ENCODE data around the gene CDK10. TPM values are rescaled to one million over a fixed set of nuclear protein-coding genes. Genes with fewer than 3 reads are reported as not detected.

Gene CDK10
- polyA plus RNA-seq, 3 donors from 2014 or later, result 28.0 to 42.7 (median 35.2) TPM

DNA sequence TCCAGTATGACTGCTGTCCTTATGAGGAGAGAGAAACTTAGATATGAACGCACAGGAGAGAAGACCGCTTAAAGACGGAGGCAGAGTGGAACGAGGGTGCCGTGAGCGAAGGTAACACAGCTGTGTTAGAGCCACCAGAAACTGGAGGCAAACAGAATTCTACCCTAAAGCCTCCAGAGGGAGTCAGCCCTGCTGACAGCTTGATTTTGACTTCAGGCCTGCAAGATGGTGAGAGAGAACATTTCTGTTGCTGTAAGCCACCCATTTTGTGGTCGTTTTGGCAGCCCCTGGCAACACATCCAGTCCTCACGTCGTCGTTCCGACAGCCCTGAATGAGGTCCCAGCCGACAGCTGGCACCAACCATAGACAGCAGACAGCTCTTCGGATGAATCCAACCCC lies 17.8 kb downstream of the CDK10 start:
- no peak for DNase-seq
- no peaks in the 10 kb centered on the region for H3K9me3 Mint-ChIP-seq
- H3K4me3 Mint-ChIP-seq, result no peak overlapping the region
- H3K27ac Mint-ChIP-seq, result no peak overlapping the region
- no peaks in the 10 kb centered on the region for H3K36me3 Mint-ChIP-seq
- peaks cover 15 to 25% of the 10 kb centered on the region in 2 donors for H3K4me1 Mint-ChIP-seq
- H3K27me3 Mint-ChIP-seq (ENCODE audit: low read depth in 3 of 3), result peaks cover 3 to 19% (median 6%) of the 10 kb centered on the region in 3 donors

DNA sequence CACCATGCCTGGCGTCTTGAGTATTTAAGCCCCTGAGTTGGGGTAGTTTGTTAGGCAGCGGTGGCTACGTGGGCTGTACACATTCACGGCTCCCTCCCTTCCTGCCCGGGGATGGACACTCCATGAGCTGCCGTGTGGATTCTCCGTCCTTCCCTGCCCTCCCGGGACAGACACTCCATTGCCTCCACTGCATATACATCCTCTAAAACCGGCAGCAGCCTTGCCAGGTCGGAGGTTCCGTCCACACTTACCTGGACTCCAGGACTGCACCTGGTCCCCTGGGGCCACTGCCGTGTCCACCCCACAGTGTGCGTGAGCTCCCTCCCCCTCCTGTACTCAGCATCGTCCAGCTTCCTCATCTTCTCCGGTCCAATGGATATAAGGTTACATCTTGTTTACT lies 18.5 kb downstream of the CDK10 start:
- no peaks in the 10 kb centered on the region for H3K9me3 Mint-ChIP-seq
- H3K27ac Mint-ChIP-seq, result no peak overlapping the region
- H3K4me1 Mint-ChIP-seq, result peaks cover 14 to 21% of the 10 kb centered on the region in 2 donors
- H3K27me3 Mint-ChIP-seq (ENCODE audit: low read depth in 3 of 3), result peaks cover 2 to 19% (median 6%) of the 10 kb centered on the region in 3 donors
- DNase-seq, result no peak
- no peak overlapping the region for H3K4me3 Mint-ChIP-seq
- H3K36me3 Mint-ChIP-seq, result no peaks in the 10 kb centered on the region

DNA sequence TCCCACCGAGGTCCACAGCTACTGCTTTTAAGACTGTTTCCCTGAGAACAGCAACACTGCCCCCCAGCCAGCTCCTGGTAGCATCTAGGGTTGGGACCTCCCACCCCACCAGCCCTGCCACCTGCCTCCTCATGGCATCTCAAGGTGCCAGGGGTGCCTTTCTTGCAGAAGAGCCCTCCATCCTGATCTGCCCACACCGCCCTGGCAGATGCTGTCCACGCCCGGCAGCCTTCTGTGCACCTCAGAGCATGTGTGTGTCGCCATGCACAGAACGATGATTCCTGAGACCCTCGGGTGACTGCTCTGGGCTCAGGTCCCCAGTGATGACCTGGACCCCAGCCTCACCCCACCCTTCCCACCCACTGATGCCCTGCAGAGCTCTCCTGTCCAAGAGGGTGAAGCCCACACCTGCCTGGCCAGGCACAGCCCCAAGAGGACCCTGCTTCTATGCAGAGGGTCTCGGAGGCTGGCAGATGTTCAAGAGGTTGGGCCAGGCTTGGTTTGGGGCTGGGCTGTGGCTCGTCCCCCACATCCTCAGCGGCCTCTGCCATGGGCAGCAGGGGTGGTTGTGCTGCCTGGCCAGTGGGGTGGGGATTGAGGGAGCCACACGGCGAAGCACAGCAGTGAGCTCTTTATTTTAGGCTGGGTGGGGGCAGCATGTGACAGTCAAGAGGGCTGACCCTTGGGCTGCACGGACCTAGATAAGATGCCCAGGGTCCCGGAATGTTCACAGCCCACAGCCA lies 20.2 kb downstream of the CDK10 start:
- DNase-seq, result no peak
- Mint-ChIP-seq H3K27ac (no peak overlapping the region), H3K9me3 (no peaks in the 10 kb centered on the region), H3K4me3 (no peak overlapping the region), H3K36me3 (no peaks in the 10 kb centered on the region), H3K27me3 (ENCODE audit: low read depth in 3 of 3) (peaks cover 2 to 9% (median 3%) of the 10 kb centered on the region in 3 donors), H3K4me1 (peaks cover 14 to 17% of the 10 kb centered on the region in 2 donors)

DNA sequence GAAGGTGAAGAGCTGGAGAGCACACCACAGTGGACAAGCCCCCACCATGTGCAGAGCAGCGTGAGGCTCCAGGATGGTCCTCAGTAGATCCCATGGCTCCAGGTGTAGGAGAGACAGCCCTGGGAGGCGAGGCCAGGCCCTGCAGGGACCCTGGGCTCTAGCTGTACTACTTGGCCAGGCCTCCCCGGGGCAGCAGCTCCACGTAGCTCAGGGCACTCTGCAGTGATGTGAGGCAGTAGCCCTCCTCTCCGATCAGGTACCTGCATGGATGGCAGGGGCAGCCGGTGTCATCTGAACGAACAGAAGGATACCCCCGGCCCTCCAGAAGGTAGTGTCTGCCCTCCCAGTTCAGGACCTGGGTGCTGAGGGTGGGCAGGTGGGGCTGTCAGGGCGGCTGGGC lies 21.2 kb downstream of the CDK10 start:
- H3K27ac Mint-ChIP-seq, result no peak overlapping the region
- H3K4me1 Mint-ChIP-seq, result peaks cover 7 to 11% of the 10 kb centered on the region in 2 donors
- H3K27me3 Mint-ChIP-seq (ENCODE audit: low read depth in 3 of 3), result peaks cover 2 to 9% (median 3%) of the 10 kb centered on the region in 3 donors
- no peaks in the 10 kb centered on the region for H3K36me3 Mint-ChIP-seq
- no peak for DNase-seq
- H3K4me3 Mint-ChIP-seq, result no peak overlapping the region
- no peaks in the 10 kb centered on the region for H3K9me3 Mint-ChIP-seq

DNA sequence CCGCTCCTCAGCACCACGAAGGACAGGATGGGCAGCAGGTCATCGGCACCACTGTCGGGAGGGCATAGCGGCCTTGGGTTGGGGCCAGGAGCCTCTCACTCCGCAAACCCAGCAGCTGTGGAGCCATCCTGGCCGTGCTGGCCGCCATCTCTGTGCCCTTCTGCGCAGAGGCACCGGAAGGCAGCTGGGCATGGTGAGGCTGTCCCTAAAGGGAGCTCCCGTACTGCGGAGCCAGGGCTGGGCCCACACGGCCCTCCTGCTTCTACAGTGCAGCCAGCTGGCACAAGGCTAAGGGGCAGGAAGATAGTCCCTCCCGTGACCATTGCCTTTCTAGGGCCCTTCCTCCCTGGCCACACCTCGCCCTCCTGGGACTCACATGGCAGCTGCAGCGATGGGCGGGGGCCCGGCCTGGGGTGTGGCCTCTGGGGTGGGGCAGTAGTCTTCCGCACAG lies 22.0 kb downstream of the CDK10 start:
- Mint-ChIP-seq H3K9me3 (no peaks in the 10 kb centered on the region), H3K4me3 (no peak overlapping the region), H3K4me1 (peaks cover 6 to 8% of the 10 kb centered on the region in 2 donors), H3K27ac (no peak overlapping the region), H3K27me3 (ENCODE audit: low read depth in 3 of 3) (peaks cover 2 to 9% (median 3%) of the 10 kb centered on the region in 3 donors), H3K36me3 (no peaks in the 10 kb centered on the region)
- DNase-seq, result no peak

DNA sequence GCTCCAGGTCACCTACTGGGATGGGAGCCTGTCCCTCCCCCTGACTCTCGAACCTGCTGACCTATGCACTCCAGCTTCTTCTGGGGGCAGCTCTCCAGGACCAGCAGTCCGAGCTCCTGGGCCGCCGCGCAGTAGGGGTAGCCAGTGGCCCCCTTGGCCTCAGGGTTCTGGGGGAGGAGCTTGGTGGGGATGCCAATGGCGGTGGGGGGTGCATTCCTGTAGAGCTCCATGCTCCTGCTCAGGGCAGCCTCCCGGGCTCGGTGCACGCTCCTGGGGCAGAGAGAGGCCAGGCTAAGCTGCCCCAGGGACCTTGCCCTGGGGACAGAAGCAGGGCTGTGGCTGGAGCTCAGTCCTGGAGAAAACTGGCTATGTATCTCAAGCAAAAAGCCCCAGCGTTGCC lies 22.7 kb downstream of the CDK10 start:
- Mint-ChIP-seq H3K27me3 (ENCODE audit: low read depth in 3 of 3) (peaks cover 2 to 9% (median 3%) of the 10 kb centered on the region in 3 donors), H3K27ac (no peak overlapping the region), H3K4me3 (no peak overlapping the region), H3K4me1 (peaks cover 6 to 8% of the 10 kb centered on the region in 2 donors), H3K36me3 (no peaks in the 10 kb centered on the region), H3K9me3 (no peaks in the 10 kb centered on the region)
- DNase-seq, result no peak

DNA sequence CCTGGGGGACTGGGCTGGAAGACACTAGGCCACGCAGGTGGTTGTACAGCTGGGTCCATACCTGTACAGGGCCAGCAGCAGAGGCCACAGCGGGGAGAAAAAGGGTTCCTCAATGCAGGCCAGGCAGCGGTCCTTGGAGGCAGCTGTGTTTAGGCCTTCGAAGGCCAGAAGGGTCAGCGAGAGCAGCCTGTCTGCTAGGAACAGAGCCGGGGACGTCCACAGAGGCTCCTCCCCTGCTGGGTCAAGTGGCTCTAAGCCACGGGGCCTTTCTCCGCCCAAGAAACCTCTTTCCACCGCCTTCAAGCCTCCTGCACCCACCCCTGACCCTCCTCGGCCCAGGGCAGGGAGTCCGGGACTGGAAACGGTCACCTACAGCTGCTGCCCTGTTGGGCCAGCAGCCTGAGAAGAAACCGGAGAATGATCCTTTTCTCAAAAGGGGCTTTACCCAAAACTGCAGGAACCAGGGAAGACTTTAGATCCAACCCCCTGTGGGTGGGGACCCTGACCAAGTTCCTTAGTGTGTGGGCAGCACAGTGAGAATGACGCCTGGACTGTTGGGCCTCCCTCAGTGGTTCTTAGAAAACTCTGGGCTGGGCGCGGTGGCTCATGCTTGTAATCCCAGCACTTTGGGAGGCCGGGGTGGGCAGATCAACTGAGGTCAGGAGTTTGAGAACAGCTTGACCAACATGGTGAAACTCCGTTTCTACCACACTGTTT lies 23.4 kb downstream of the CDK10 start:
- H3K9me3 Mint-ChIP-seq, result no peaks in the 10 kb centered on the region
- no peaks in the 10 kb centered on the region for H3K36me3 Mint-ChIP-seq
- peak overlapping the region in 1 of 6 donors; percentile 22 for H3K27ac Mint-ChIP-seq
- peaks cover 2 to 10% (median 3%) of the 10 kb centered on the region in 3 donors for H3K27me3 Mint-ChIP-seq (ENCODE audit: low read depth in 3 of 3)
- DNase-seq, result no peak
- peaks cover 6 to 8% of the 10 kb centered on the region in 2 donors for H3K4me1 Mint-ChIP-seq
- peak overlapping the region in 2 of 5 donors; percentile 25 to 27 for H3K4me3 Mint-ChIP-seq

DNA sequence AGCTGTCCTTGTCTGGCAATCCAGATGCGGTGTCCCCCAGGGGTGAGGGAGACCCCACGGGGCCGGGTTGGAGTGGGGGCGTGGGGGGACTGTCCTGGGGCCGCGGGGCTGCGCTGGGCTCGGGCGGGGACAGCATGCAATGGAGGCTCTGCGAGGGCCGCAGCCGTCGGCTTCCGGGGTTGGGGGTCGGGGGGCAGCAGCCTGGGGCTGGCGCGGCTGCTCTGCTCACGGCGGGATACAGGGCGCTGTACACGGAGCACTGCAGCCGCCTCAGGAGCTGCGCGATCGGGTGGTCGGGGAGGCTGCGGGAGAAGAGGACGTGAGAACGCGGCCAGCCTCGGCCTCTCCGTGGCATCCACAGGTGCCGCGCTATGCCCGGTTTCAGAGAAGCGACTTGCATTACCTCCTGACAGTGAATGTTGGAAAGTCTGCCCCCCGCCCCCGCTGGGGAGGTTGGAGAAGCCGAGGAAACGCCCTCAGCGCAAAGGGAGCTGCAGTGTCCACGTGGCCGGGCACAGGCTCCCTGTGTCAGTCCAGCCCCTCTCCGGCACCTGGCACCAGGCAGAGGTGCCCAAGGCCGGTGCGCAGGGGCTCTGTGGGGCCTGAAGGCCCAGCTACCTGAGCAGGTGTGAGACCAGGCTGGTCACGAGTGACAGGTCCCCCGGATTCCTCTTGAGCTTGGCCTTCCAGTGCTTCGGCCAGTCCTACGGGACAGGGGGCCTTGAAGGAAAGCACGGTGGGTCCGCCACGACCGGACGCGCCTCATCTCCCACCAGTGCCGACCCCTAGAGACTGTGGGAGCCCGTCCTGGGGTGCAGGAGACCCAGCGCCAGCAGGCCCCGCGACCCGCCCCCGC lies 24.4 kb downstream of the CDK10 start:
- Mint-ChIP-seq H3K4me3 (no peak overlapping the region), H3K9me3 (no peaks in the 10 kb centered on the region), H3K27ac (no peak overlapping the region), H3K27me3 (ENCODE audit: low read depth in 3 of 3) (peaks cover 2 to 7% (median 2%) of the 10 kb centered on the region in 3 donors), H3K36me3 (no peaks in the 10 kb centered on the region), H3K4me1 (peaks cover 3 to 6% of the 10 kb centered on the region in 2 donors)
- DNase-seq, result no peak

DNA sequence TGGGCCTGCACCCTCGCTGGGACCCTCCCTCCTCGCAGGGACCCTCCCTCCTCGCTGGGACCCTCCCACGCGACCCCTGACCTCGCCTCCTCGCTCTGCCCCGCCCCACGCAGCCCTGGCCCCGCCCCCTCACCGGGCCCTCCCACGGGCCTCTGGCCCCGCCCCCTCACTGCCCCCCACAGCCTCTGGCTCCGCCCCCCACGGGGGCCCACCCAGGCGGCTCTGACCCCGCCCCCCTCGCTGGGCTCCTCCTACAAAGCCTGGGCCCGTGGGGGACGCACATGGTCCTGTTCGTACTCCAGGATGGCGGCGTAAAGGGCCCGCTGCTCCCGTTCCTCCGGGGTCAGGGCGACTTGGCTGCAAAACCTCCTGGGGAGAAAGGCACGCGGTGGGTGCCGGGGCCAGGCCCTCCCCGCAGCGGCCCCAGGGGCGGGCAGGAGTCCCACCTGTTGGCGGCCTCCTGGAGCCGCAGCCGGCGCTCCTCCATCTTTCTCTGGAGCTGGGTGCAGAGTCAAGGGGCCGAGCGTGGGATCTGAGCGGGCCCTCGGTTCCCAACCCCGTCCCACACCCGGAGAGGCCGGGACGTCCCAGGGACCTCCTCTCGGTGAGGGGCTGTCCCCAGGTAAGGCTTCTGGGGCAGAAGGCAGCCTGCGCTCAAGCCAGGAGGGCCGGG lies 25.2 kb downstream of the CDK10 start:
- Mint-ChIP-seq H3K9me3 (no peaks in the 10 kb centered on the region), H3K27ac (no peak overlapping the region), H3K4me3 (peak overlapping the region in 1 of 5 donors; percentile 41)

DNA sequence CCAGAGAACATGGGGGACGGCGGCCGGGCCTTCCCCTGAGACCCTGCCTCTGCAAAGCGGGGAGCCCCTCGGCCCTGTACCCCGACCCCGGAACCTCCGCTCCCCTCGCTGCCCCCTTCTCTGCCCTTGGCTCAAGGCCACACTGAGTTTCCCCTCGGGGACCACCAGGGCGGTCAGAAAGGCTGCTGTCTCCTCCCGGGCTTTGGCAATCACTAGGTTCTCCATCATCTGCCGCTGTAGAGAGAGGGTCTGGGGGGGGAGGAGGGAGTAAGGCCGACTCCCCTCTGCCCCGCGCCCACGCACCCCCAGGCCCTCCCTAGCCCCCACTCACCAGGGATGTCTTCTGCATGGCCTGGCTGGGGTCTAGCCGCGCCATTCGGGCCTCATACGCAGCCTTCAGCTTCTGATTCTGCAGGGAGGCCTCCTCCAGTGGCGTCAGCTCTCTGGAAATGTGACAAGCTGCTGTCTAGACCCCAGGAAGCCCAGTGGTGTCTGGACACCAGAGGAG lies 25.8 kb downstream of the CDK10 start:
- Mint-ChIP-seq H3K27ac (no peak overlapping the region), H3K9me3 (no peaks in the 10 kb centered on the region), H3K4me3 (peak overlapping the region in 2 of 5 donors; percentile 35 to 44), H3K36me3 (no peaks in the 10 kb centered on the region), H3K27me3 (ENCODE audit: low read depth in 3 of 3) (peaks cover 2 to 5% (median 2%) of the 10 kb centered on the region in 3 donors), H3K4me1 (peaks cover 0 to 5% of the 10 kb centered on the region in 2 donors)
- DNase-seq, result no peak

More for the DNA sequence above, 25.2 kb downstream of the CDK10 start:
- H3K4me1 Mint-ChIP-seq, result peaks cover 0 to 4% of the 10 kb centered on the region in 2 donors
- DNase-seq, result peak; percentile 68 to 79 (median 69)
- H3K36me3 Mint-ChIP-seq, result no peaks in the 10 kb centered on the region
- peaks cover 2 to 5% (median 2%) of the 10 kb centered on the region in 3 donors for H3K27me3 Mint-ChIP-seq (ENCODE audit: low read depth in 3 of 3)

DNA sequence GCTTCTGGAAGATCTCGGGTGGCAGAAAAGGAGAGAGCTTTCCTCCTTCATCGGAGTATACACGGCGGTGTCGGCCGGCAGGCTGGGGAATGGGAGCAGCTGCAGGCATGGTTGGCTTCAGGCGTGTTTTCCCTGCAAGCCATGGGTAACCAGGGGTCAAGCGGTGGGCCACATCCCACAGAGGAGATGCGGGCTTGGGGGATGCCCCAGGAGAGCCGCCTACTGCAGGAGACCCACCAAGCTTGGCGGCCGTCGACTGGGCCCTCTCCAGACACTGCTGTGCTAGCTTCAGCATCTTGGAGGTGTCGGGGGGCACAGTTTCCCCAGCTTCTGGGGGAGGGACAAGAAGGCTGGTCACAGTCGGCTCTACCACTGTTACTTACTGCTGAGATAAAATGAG lies 30.0 kb downstream of the CDK10 start:
- no peaks in the 10 kb centered on the region for H3K36me3 Mint-ChIP-seq
- no peak overlapping the region for H3K27ac Mint-ChIP-seq
- peaks cover 13 to 18% of the 10 kb centered on the region in 2 donors for H3K4me1 Mint-ChIP-seq
- H3K9me3 Mint-ChIP-seq, result no peaks in the 10 kb centered on the region
- DNase-seq, result no peak
- peaks cover 9 to 21% (median 12%) of the 10 kb centered on the region in 3 donors for H3K27me3 Mint-ChIP-seq (ENCODE audit: low read depth in 3 of 3)
- H3K4me3 Mint-ChIP-seq, result no peak overlapping the region

DNA sequence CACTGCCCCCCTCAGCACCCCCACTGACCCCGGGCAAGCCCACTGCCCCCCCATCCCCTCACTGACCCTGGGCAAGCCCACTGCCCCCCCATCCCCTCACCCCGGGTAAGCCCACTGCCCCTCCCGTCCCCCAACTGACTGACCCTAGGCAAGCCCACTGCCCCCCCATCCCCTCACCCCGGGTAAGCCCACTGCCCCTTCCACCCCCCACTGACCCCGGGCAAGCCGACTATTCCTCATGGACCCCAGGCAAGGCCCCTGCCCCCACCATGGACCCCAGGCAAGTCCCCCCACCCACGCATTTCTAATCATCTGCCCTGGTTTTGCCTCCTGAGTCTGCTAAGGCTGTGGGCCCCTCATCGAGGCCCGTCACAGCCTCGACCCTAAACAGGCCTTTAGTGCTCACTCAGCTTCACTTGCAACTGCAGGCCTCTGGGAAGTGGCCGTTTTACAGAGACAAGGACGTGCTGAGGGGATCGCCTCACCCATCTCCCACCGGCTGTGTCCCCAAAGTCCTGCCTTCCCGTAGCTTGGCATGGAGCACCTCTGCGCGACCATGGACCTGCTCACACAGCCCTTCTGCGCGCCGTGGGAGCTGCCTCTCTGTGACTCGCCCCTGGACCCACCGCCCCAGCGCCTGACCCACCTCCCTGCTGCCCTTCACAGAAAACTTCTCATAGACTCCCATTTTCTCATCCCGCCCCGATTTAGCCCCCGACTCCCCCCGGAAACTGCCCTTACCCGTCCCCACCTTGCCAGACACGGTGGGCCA lies 30.6 kb downstream of the CDK10 start:
- DNase-seq, result no peak
- H3K27ac Mint-ChIP-seq, result no peak overlapping the region
- no peak overlapping the region for H3K4me3 Mint-ChIP-seq
- peaks cover 13 to 18% of the 10 kb centered on the region in 2 donors for H3K4me1 Mint-ChIP-seq
- H3K36me3 Mint-ChIP-seq, result no peaks in the 10 kb centered on the region
- no peaks in the 10 kb centered on the region for H3K9me3 Mint-ChIP-seq
- H3K27me3 Mint-ChIP-seq (ENCODE audit: low read depth in 3 of 3), result peaks cover 11 to 23% (median 14%) of the 10 kb centered on the region in 3 donors
